GM12875 (cell line): Measurements from ENCODE around the gene ACSF2.
"Not testable (repeated sequence)": the region's sequence is repeated elsewhere in the genome, so short reads cannot be mapped to it uniquely, and the experiment has no call there.

Experiments
- H3K4me3 ChIP-seq: one replicate; pipeline ENCODE4 v1.5.1; 2011; ENCODE audit warnings: low read depth, low read length, control low read depth
- CTCF ChIP-seq: IDR thresholded peaks from 2 replicates; pipeline ENCODE4 v1.5.1; 2011; ENCODE audit warnings: low read depth, mild to moderate bottlenecking, control low read depth, inconsistent platforms, low read length, moderate library complexity, borderline replicate concordance; ENCODE audit not compliant: insufficient read depth

The ACSF2 gene

DNA sequence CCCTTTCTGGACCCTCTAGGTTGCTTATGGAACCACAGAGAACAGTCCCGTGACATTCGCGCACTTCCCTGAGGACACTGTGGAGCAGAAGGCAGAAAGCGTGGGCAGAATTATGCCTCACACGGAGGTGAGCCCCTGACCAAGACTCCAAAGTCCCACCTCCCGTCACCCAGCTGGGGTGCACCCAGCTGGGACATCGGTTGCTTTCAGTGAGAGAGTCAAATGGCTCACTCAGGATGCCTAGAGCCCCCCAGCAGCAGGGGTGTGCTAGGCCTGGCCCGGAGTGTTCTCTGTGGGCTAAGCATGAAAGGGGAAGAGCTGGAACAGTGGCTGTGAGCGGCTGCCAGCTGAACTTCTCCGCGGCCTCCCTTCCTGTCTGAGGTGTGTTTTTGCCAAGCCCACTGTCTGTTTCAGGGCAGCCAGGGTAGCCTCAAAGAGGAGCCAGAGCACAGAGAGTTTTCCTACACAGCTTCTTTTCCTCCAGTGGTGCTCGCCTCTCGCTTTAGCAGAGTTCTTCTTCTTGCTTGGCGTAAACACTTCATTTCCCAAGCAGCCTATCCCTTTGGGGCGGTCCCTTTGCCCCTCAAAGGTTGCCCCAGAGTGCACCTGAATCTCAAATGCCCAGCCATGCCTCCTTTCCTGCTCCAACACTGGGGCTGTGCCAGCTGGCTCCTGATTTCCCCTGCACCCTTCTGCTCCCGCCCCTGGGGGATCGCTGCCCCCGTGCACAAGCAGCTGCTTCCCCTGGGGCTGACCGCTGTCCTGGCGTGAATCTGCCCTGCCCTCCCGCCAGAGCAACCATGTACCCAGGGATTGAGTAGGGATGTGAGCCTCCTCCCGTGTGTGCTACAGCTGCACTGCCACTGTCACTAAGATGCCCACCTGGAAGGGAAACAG lies 45.2 kb downstream of the ACSF2 start:
- H3K4me3 ChIP-seq, result no peak overlapping the region
- TF ChIP-seq CTCF, result no peak

DNA sequence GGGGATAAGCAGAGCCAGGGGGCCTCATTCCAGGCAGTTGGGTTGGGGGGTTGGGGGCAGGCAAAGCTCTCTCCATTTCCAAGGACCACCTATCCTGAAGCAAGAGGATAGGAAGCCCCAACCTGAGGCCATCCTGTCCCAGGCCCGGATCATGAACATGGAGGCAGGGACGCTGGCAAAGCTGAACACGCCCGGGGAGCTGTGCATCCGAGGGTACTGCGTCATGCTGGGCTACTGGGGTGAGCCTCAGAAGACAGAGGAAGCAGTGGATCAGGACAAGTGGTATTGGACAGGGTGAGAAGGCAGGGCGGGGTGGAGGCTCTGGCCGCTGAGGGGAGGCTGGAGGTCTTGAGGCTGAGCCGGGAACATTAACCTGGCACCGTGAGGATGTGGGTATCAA lies 46.3 kb downstream of the ACSF2 start:
- H3K4me3 ChIP-seq, result no peak overlapping the region
- TF ChIP-seq CTCF, result no peak

GRCh38 chr17:50472761-50473161 lies 46.7 kb downstream of the ACSF2 start:
- H3K4me3 ChIP-seq, result not testable (repeated sequence)

- TF ChIP-seq CTCF, result no peak
- H3K4me3 ChIP-seq, result no peak overlapping the region
Measured at GRCh38 chr17:50473901-50474300, 47.9 kb downstream of the ACSF2 start.

DNA sequence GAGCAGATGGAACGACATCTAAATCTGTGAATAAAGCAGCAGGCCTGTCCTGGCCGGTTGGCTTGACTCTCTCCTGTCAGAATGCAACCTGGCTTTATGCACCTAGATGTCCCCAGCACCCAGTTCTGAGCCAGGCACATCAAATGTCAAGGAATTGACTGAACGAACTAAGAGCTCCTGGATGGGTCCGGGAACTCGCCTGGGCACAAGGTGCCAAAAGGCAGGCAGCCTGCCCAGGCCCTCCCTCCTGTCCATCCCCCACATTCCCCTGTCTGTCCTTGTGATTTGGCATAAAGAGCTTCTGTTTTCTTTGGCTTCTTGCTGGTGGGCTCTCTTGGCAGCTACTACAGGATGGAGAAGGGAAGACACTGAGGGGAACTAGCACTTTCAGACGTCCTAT lies 48.5 kb downstream of the ACSF2 start:
- no peak overlapping the region for H3K4me3 ChIP-seq
- no peak for TF ChIP-seq CTCF

GRCh38 chr17:50475362-50475761 lies 49.3 kb downstream of the ACSF2 start:
- H3K4me3 ChIP-seq, result no peak overlapping the region
- TF ChIP-seq CTCF, result no peak

GRCh38 chr17:50475775-50476544 lies 49.9 kb downstream of the ACSF2 start:
- not testable (repeated sequence) for H3K4me3 ChIP-seq

- TF ChIP-seq CTCF, result no peak
- no peak overlapping the region for H3K4me3 ChIP-seq
Measured at GRCh38 chr17:50476545-50477315, 50.7 kb downstream of the ACSF2 start.
